Esophagus muscularis mucosa (tissue), 4 donors: ENCODE measurements around the gene WIPF3. TPM values are rescaled to one million over a fixed set of nuclear protein-coding genes. Genes with fewer than 3 reads are reported as not detected.

Experiments used
- DNase-seq: peaks from one replicate; pipeline ENCODE4 v3.0.0-alpha.2; 2017; ENCODE audit errors: extremely low spot score
- H3K27ac ChIP-seq, 4 donors: fragments of 200-600 bp; sonication (generic); replicated peaks in 1 of 4; 1 replicate in 3 of 4; 2 replicates in 1 of 4; pipeline ENCODE4 v1.5.1; 2016 to 2019; ENCODE audit warnings: mild to moderate bottlenecking in 1 of 4
- H3K27me3 ChIP-seq, 4 donors: fragments of 200-600 bp; sonication (generic); one replicate each; pipeline versions ENCODE4 v1.5.1 to v1.6.0; 2016 to 2019
- H3K36me3 ChIP-seq, 4 donors: fragments of 200-600 bp; sonication (generic); one replicate each; pipeline ENCODE4 v1.5.1; 2016 to 2019
- H3K4me1 ChIP-seq, 4 donors: fragments of 200-600 bp; sonication (generic); one replicate each; pipeline ENCODE4 v1.5.1; 2016 to 2019
- H3K4me3 ChIP-seq, 4 donors: fragments of 200-600 bp; sonication (generic); 1 replicate in 2 of 4; 2 replicates in 2 of 4; pipeline ENCODE4 v1.5.1; 2016 to 2019; ENCODE audit warnings: mild to moderate bottlenecking in 4 of 4, moderate library complexity in 1 of 4
- H3K9me3 ChIP-seq, 4 donors: fragments of 200-600 bp; sonication (generic); 1 replicate in 3 of 4; 2 replicates in 1 of 4; pipeline ENCODE4 v1.5.1; 2016 to 2019
- CTCF ChIP-seq, 3 experiments: fragments of 200-600 bp in 2 of 3; fragments of 450-650 bp in 1 of 3; sonication (generic) in 2 of 3; IDR thresholded peaks; one replicate each; pipeline ENCODE4 v1.5.1; 2017 to 2019; ENCODE audit warnings: antibody characterized with exemption in 3 of 3, mild to moderate bottlenecking in 2 of 3, moderate library complexity in 1 of 3
- EP300 ChIP-seq: sonication (generic); formaldehyde crosslinking; IDR thresholded peaks from one replicate; pipeline ENCODE4 v1.6.1; 2017; ENCODE audit warnings: antibody characterized with exemption
- POLR2A ChIP-seq: fragments of 450-650 bp; IDR thresholded peaks from one replicate; pipeline ENCODE4 v1.6.1; 2017; ENCODE audit warnings: antibody characterized with exemption, moderate library complexity, mild to moderate bottlenecking, low read depth
- POLR2AphosphoS5 ChIP-seq, 2 donors: sonication (generic); formaldehyde crosslinking; IDR thresholded peaks; one replicate each; pipeline ENCODE4 v1.6.1; 2017; ENCODE audit warnings: antibody characterized with exemption in 2 of 2
- WGBS: methylation state at CpG from one replicate; pipeline ENCODE4 v1.1.5; 2018; 5-methylcytosine and 5-hydroxymethylcytosine counted together
- intact Hi-C: fragments of 100-400 bp; cut with DNase I; formaldehyde crosslinking; loops from one replicate; pipeline ENCODE4 v1.15.1; 2023
- total RNA-seq, 4 donors: library from RNA; depleted of rRNA; stranded (reverse); fragments of >200 nt; gene quantifications; one replicate each; pipeline versions ENCODE4 v1.1.0 to v1.2.1, GENCODE V29; 2016

WIPF3 gene
- total RNA-seq, 4 donors from 2014 or later: 3.3 to 10.4 (median 6.2) TPM

- Histone ChIP-seq H3K4me1 (peaks cover 0 to 2% (median 0%) of the 10 kb centered on the region in 4 donors), H3K27me3 (no peaks in the 10 kb centered on the region), H3K4me3 (no peak overlapping the region), H3K36me3 (no peaks in the 10 kb centered on the region), H3K9me3 (no peaks in the 10 kb centered on the region), H3K27ac (no peak overlapping the region)
- intact Hi-C loops: no loop called here
- no peak for DNase-seq
- TF ChIP-seq CTCF (IDR thresholded peaks at IDR 0.05) (no peak), POLR2AphosphoS5 (IDR thresholded peaks at IDR 0.05) (no peak), POLR2A (no peak), EP300 (no peak)
- WGBS: 63% methylated on average over 2 of the region's 2 CpGs
Observed at GRCh38 chr7:29853072-29853471, 46.8 kb downstream of the WIPF3 start.

GRCh38 chr7:29853789-29854188 lies 47.5 kb downstream of the WIPF3 start:
- Histone ChIP-seq H3K9me3 (no peaks in the 10 kb centered on the region), H3K4me3 (no peak overlapping the region), H3K27me3 (no peaks in the 10 kb centered on the region), H3K36me3 (no peaks in the 10 kb centered on the region), H3K27ac (no peak overlapping the region), H3K4me1 (peaks cover 0 to 9% (median 0%) of the 10 kb centered on the region in 4 donors)
- DNase-seq: no peak
- TF ChIP-seq CTCF (IDR thresholded peaks at IDR 0.05) (no peak), POLR2AphosphoS5 (IDR thresholded peaks at IDR 0.05) (no peak), EP300 (no peak), POLR2A (no peak)
- intact Hi-C loops: no loop called here
- 90% methylated on average over 9 of the region's 9 CpGs for WGBS

GRCh38 chr7:29854257-29854938 lies 48.1 kb downstream of the WIPF3 start:
- DNase-seq: no peak
- Histone ChIP-seq H3K36me3 (no peaks in the 10 kb centered on the region), H3K4me3 (no peak overlapping the region), H3K27ac (no peak overlapping the region), H3K27me3 (no peaks in the 10 kb centered on the region), H3K9me3 (no peaks in the 10 kb centered on the region), H3K4me1 (peaks cover 0 to 14% (median 0%) of the 10 kb centered on the region in 4 donors)
- WGBS: 77% methylated on average over 8 of the region's 8 CpGs
- TF ChIP-seq EP300 (no peak), CTCF (IDR thresholded peaks at IDR 0.05) (no peak), POLR2AphosphoS5 (IDR thresholded peaks at IDR 0.05) (no peak), POLR2A (no peak)
- intact Hi-C loops: no loop called here

- no peak for DNase-seq
- no peaks in the 10 kb centered on the region for H3K9me3 ChIP-seq
- no peaks in the 10 kb centered on the region for H3K27me3 ChIP-seq
- no peaks in the 10 kb centered on the region for H3K36me3 ChIP-seq
- H3K4me3 ChIP-seq: no peak overlapping the region
- intact Hi-C loops: no loop called here
- H3K27ac ChIP-seq: no peak overlapping the region
- peaks cover 0 to 21% (median 0%) of the 10 kb centered on the region in 4 donors for H3K4me1 ChIP-seq
- TF ChIP-seq POLR2AphosphoS5 (IDR thresholded peaks at IDR 0.05) (no peak), EP300 (no peak), POLR2A (no peak), CTCF (IDR thresholded peaks at IDR 0.05) (no peak)
Observed at GRCh38 chr7:29857654-29858053, 51.3 kb downstream of the WIPF3 start.
